Activated CD8-positive, alpha-beta T cell treated with anti-CD3 and anti-CD28 coated beads for 36 hours (primary cell): Measurements from ENCODE around the gene MPEG1. TPM values are rescaled to one million over a fixed set of nuclear protein-coding genes. Genes with fewer than 3 reads are reported as not detected.

Experiments used
- ATAC-seq: fragments of 200-7000 bp; cut with Tn5 transposase; one replicate; pipeline ENCODE4 v1.10.0; 2021; ENCODE audit warnings: mild to moderate bottlenecking, moderate library complexity
- CTCF ChIA-PET: fragments of 350-600 bp; sonication (Branson Sonifier 250); formaldehyde crosslinking; loops from one replicate; lab custom pipeline; 2021; ENCODE audit warnings: antibody characterized with exemption; lab: Charles Lee
- POLR2A ChIA-PET: fragments of 350-600 bp; sonication (Branson Sonifier 250); formaldehyde crosslinking; loops from one replicate; lab custom pipeline; 2021; ENCODE audit warnings: antibody characterized with exemption; lab: Charles Lee
- DNase-seq: peaks from one replicate; pipeline ENCODE4 v3.0.0-alpha.2; 2020
- H3K27ac Mint-ChIP-seq: one replicate; pipeline ENCODE4 v1.8.0; 2021; ENCODE audit warnings: mild to moderate bottlenecking, mixed read lengths
- H3K27me3 Mint-ChIP-seq: one replicate; pipeline ENCODE4 v1.8.0; 2021; ENCODE audit warnings: mixed read lengths
- H3K36me3 Mint-ChIP-seq: one replicate; pipeline ENCODE4 v1.8.0; 2021; ENCODE audit warnings: low read depth, mixed read lengths
- H3K4me1 Mint-ChIP-seq: one replicate; pipeline ENCODE4 v1.8.0; 2021; ENCODE audit warnings: low read depth, mixed read lengths
- H3K4me3 Mint-ChIP-seq: one replicate; pipeline ENCODE4 v1.8.0; 2021; ENCODE audit warnings: mild to moderate bottlenecking, moderate library complexity, mixed read lengths
- H3K9me3 Mint-ChIP-seq: one replicate; pipeline ENCODE4 v1.8.0; 2021; ENCODE audit warnings: mixed read lengths
- CTCF ChIP-seq: fragments of 200-600 bp; IDR thresholded peaks from one replicate; pipeline ENCODE4 v1.8.0; 2022; ENCODE audit warnings: antibody characterized with exemption, mild to moderate bottlenecking
- intact Hi-C: fragments of 100-400 bp; cut with micrococcal nuclease; formaldehyde crosslinking; loops from one replicate; pipeline ENCODE4 v1.10.0; 2022
- total RNA-seq, 2 experiments: library from RNA; stranded (reverse); gene quantifications; one replicate each; pipeline ENCODE4 v1.2.3, GENCODE V29; 2021

MPEG1 gene
- total RNA-seq, 2 experiments from 2014 or later: not detected

- no peak for DNase-seq
- no peak for ATAC-seq
- no peak for TF ChIP-seq CTCF
- H3K27me3 Mint-ChIP-seq: peaks cover 2% of the 10 kb centered on the region
- H3K36me3 Mint-ChIP-seq: no peaks in the 10 kb centered on the region
- no peaks in the 10 kb centered on the region for H3K9me3 Mint-ChIP-seq
- H3K4me3 Mint-ChIP-seq: no peak overlapping the region
- peaks cover 2% of the 10 kb centered on the region for H3K4me1 Mint-ChIP-seq
- ChIA-PET POLR2A (no interaction called here), CTCF (interaction anchor here (0.8 to 11.5 kb wide), 12 partner anchors 9 to 253 kb away, joined by 3 to 180 read pairs (median 6); partner anchors contain the start of gene DTX4)
- intact Hi-C loops: no loop called here
- no peak overlapping the region for H3K27ac Mint-ChIP-seq
Observed at GRCh38 chr11:59187035-59187434, 25.7 kb downstream of the MPEG1 start.

GRCh38 chr11:59186130-59186594 lies 26.6 kb downstream of the MPEG1 start:
- Mint-ChIP-seq H3K27ac (no peak overlapping the region), H3K36me3 (no peaks in the 10 kb centered on the region), H3K9me3 (no peaks in the 10 kb centered on the region), H3K4me3 (no peak overlapping the region), H3K27me3 (peaks cover 2% of the 10 kb centered on the region), H3K4me1 (peaks cover 2% of the 10 kb centered on the region)
- DNase-seq: peak; percentile 65
- ChIA-PET POLR2A (interaction anchor here (1.6 kb wide), 1 partner anchor 11 kb away, joined by 3 read pairs; no protein-coding TSS in a partner anchor), CTCF (interaction anchor here (0.6 to 11.5 kb wide), 30 partner anchors 8 to 406 kb away, joined by 3 to 180 read pairs (median 3); partner anchors contain the start of gene DTX4)
- peak; percentile 78 for TF ChIP-seq CTCF
- intact Hi-C loops: no loop called here
- ATAC-seq: peak; percentile 89

GRCh38 chr11:59185386-59185945 lies 27.3 kb downstream of the MPEG1 start:
- POLR2A ChIA-PET: interaction anchor here (1.6 kb wide), 1 partner anchor 11 kb away, joined by 3 read pairs; no protein-coding TSS in a partner anchor

GRCh38 chr11:59184691-59185339 lies 27.9 kb downstream of the MPEG1 start:
- ChIA-PET POLR2A (interaction anchor here (1.6 kb wide), 1 partner anchor 10 kb away, joined by 3 read pairs; no protein-coding TSS in a partner anchor), CTCF (interaction anchor here (1.2 to 11.5 kb wide), 9 partner anchors 10 to 148 kb away, joined by 3 to 180 read pairs (median 10); partner anchors contain the start of gene DTX4)
- Mint-ChIP-seq H3K4me1 (no peaks in the 10 kb centered on the region), H3K27me3 (peaks cover 2% of the 10 kb centered on the region), H3K4me3 (no peak overlapping the region), H3K36me3 (no peaks in the 10 kb centered on the region), H3K9me3 (no peaks in the 10 kb centered on the region), H3K27ac (no peak overlapping the region)
- TF ChIP-seq CTCF: no peak
- DNase-seq: no peak
- intact Hi-C loops: no loop called here
- ATAC-seq: no peak

More at GRCh38 chr11:59185386-59185945, 27.3 kb downstream of the MPEG1 start:
- no peak for ATAC-seq
- Mint-ChIP-seq H3K9me3 (no peaks in the 10 kb centered on the region), H3K4me1 (no peaks in the 10 kb centered on the region), H3K36me3 (no peaks in the 10 kb centered on the region), H3K4me3 (no peak overlapping the region), H3K27me3 (peaks cover 2% of the 10 kb centered on the region), H3K27ac (no peak overlapping the region)
- TF ChIP-seq CTCF: no peak
- CTCF ChIA-PET: interaction anchor here (0.6 to 11.5 kb wide), 20 partner anchors 9 to 406 kb away, joined by 3 to 180 read pairs (median 3); partner anchors contain the start of gene DTX4
- intact Hi-C loops: no loop called here
- no peak for DNase-seq
